GM12878 (cell line): Measurements from ENCODE around the gene KDM6B. TPM values are rescaled to one million over a fixed set of nuclear protein-coding genes. Genes with fewer than 3 reads are reported as not detected.

Experiments
- GABPA ChIP-seq: IDR thresholded peaks from 2 replicates; pipeline ENCODE4 v1.6.1; 2014; ENCODE audit warnings: antibody characterized with exemption, low read depth, mild to moderate bottlenecking, inconsistent platforms
- RUNX3 ChIP-seq: IDR thresholded peaks from 2 replicates; pipeline ENCODE4 v1.6.1; 2012; ENCODE audit warnings: low read length, inconsistent platforms
- SREBF2 ChIP-seq: IDR thresholded peaks from 2 replicates; pipeline ENCODE4 v1.6.1; 2012; ENCODE audit warnings: mild to moderate bottlenecking, low read length
- SUPT20H ChIP-seq: IDR thresholded peaks from 2 replicates; pipeline ENCODE4 v1.6.1; 2011; ENCODE audit warnings: low read depth, mild to moderate bottlenecking, low read length, moderate library complexity, borderline replicate concordance; ENCODE audit not compliant: control insufficient read depth
- TARDBP ChIP-seq: IDR thresholded peaks from 2 replicates; pipeline ENCODE4 v1.6.1; 2016; ENCODE audit warnings: borderline replicate concordance
- polyA plus RNA-seq, 11 experiments: library from polyadenylated mRNA; depleted of rRNA in 4 of 11; unstranded in 6 of 11; stranded (reverse) in 5 of 11; fragments of >200 nt; fragmentation: Nextera tagmentation in 4 of 11; fragmentation: Illumina TruSeq in 1 of 11; extraction: Ambion mirVana in 4 of 11; extraction: Trizol in 1 of 11; gene quantifications; 1 replicate in 1 of 11; 2 replicates in 10 of 11; pipeline versions ENCODE4 v1.2.1 to v1.2.3, GENCODE V29; 2011 to 2016; ENCODE audit warnings: inconsistent platforms in 2 of 11, missing spikeins in 2 of 11, low read depth in 1 of 11
- total RNA-seq, 4 experiments: library from RNA; depleted of rRNA in 3 of 4; stranded (reverse); fragments of >200 nt in 3 of 4; fragmentation: Illumina TruSeq in 1 of 4; extraction: Trizol in 1 of 4; gene quantifications; 2 replicates each; pipeline versions ENCODE4 v1.2.1 to v1.2.3, GENCODE V29; 2013 to 2021
- TF ChIP-seq, protein P1 (sequence below): fragments of 450-650 bp; IDR thresholded peaks from 2 replicates; pipeline ENCODE4 v1.6.1; 2016; ENCODE audit warnings: mild to moderate bottlenecking
- TF ChIP-seq, protein P2 (sequence below): fragments of 450-650 bp; IDR thresholded peaks from 2 replicates; pipeline ENCODE4 v1.6.1; 2014; ENCODE audit warnings: mild to moderate bottlenecking
- TF ChIP-seq, protein P3 (sequence below): fragments of 450-650 bp; IDR thresholded peaks from 2 replicates; pipeline ENCODE4 v1.6.1; 2017; ENCODE audit warnings: borderline replicate concordance

Gene KDM6B
- total and polyA plus RNA-seq, 10 of the 15 experiments (the other 5 are each of a cell fraction or from before 2014, with no cell fraction given) = 0.05 to 33.5 (median 2.3) TPM

DNA sequence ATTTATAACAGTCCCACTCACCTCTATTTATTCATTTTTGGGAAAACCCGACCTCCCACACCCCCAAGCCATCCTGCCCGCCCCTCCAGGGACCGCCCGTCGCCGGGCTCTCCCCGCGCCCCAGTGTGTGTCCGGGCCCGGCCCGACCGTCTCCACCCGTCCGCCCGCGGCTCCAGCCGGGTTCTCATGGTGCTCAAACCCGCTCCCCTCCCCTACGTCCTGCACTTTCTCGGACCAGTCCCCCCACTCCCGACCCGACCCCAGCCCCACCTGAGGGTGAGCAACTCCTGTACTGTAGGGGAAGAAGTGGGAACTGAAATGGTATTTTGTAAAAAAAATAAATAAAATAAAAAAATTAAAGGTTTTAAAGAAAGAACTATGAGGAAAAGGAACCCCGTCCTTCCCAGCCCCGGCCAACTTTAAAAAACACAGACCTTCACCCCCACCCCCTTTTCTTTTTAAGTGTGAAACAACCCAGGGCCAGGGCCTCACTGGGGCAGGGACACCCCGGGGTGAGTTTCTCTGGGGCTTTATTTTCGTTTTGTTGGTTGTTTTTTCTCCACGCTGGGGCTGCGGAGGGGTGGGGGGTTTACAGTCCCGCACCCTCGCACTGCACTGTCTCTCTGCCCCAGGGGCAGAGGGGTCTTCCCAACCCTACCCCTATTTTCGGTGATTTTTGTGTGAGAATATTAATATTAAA is 20.2 kb downstream of the KDM6B start (continued):
- no peak for TF ChIP-seq RUNX3
- TF ChIP-seq TARDBP = no peak
- TF ChIP-seq GABPA = no peak
- TF ChIP-seq, protein P1, sequence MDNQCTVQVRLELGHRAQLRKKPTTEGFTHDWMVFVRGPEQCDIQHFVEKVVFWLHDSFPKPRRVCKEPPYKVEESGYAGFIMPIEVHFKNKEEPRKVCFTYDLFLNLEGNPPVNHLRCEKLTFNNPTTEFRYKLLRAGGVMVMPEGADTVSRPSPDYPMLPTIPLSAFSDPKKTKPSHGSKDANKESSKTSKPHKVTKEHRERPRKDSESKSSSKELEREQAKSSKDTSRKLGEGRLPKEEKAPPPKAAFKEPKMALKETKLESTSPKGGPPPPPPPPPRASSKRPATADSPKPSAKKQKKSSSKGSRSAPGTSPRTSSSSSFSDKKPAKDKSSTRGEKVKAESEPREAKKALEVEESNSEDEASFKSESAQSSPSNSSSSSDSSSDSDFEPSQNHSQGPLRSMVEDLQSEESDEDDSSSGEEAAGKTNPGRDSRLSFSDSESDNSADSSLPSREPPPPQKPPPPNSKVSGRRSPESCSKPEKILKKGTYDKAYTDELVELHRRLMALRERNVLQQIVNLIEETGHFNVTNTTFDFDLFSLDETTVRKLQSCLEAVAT = no peak
- no peak for TF ChIP-seq SUPT20H
- TF ChIP-seq, protein P2, sequence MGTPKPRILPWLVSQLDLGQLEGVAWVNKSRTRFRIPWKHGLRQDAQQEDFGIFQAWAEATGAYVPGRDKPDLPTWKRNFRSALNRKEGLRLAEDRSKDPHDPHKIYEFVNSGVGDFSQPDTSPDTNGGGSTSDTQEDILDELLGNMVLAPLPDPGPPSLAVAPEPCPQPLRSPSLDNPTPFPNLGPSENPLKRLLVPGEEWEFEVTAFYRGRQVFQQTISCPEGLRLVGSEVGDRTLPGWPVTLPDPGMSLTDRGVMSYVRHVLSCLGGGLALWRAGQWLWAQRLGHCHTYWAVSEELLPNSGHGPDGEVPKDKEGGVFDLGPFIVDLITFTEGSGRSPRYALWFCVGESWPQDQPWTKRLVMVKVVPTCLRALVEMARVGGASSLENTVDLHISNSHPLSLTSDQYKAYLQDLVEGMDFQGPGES = no peak
- no peak for TF ChIP-seq SREBF2
- TF ChIP-seq, protein P3, sequence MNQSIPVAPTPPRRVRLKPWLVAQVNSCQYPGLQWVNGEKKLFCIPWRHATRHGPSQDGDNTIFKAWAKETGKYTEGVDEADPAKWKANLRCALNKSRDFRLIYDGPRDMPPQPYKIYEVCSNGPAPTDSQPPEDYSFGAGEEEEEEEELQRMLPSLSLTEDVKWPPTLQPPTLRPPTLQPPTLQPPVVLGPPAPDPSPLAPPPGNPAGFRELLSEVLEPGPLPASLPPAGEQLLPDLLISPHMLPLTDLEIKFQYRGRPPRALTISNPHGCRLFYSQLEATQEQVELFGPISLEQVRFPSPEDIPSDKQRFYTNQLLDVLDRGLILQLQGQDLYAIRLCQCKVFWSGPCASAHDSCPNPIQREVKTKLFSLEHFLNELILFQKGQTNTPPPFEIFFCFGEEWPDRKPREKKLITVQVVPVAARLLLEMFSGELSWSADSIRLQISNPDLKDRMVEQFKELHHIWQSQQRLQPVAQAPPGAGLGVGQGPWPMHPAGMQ = no peak
